B cell (primary cell): Measurements from ENCODE around the gene FRYL. TPM values are rescaled to one million over a fixed set of nuclear protein-coding genes. Genes with fewer than 3 reads are reported as not detected.
A peak's percentile ranks its signal among the peaks of the same experiment; 100 is the strongest.

Source experiments
- ATAC-seq: fragments of 200-7000 bp; cut with Tn5 transposase; one replicate; pipeline ENCODE4 v1.10.0; 2021; ENCODE audit warnings: low read depth, mild to moderate bottlenecking, moderate number of reproducible peaks, moderate library complexity
- CTCF ChIA-PET: fragments of 350-600 bp; sonication (Branson Sonifier 250); formaldehyde crosslinking; loops from one replicate; lab custom pipeline; 2021; ENCODE audit warnings: antibody characterized with exemption, inconsistent platforms; lab: Charles Lee
- POLR2A ChIA-PET: fragments of 350-600 bp; sonication (Branson Sonifier 250); formaldehyde crosslinking; loops from one replicate; lab custom pipeline; 2021; ENCODE audit warnings: antibody characterized with exemption; lab: Charles Lee
- DNase-seq: peaks from one replicate; pipeline ENCODE4 v3.0.0; 2013
- H2AFZ ChIP-seq: 2 replicates; pipeline ENCODE4 v1.6.1; 2012; ENCODE audit warnings: mild to moderate bottlenecking, low read depth, low read length; ENCODE audit not compliant: insufficient read depth, poor library complexity, severe bottlenecking
- H3K27ac ChIP-seq, 2 donors: 1 replicate in 1 of 2; 2 replicates in 1 of 2; pipeline ENCODE4 v1.5.1; 2012 to 2013; ENCODE audit warnings: low read length in 2 of 2, mild to moderate bottlenecking in 2 of 2, moderate library complexity in 1 of 2
- H3K27me3 ChIP-seq, 4 experiments: fragments of 200-600 bp in 1 of 4; sonication (generic) in 1 of 4; replicated peaks in 1 of 4; 1 replicate in 2 of 4; 2 replicates in 2 of 4; pipeline versions ENCODE4 v1.6.1 to v1.7.0; 2013 to 2016; ENCODE audit warnings: low read length in 3 of 4, mild to moderate bottlenecking in 2 of 4, mixed read lengths in 1 of 4, moderate library complexity in 1 of 4; ENCODE audit not compliant: insufficient read depth in 4 of 4, control insufficient read depth in 3 of 4; ENCODE audit errors: control extremely low read depth in 1 of 4
- H3K36me3 ChIP-seq, 2 experiments: replicated peaks in 1 of 2; 1 replicate in 1 of 2; 2 replicates in 1 of 2; pipeline versions ENCODE4 v1.6.1 to v1.7.1; 2013; ENCODE audit warnings: low read length in 1 of 2; ENCODE audit not compliant: insufficient read depth in 2 of 2, control insufficient read depth in 1 of 2; ENCODE audit errors: control extremely low read depth in 1 of 2, extremely low read depth in 1 of 2
- H3K4me1 ChIP-seq, 2 donors: fragments of 200-600 bp in 1 of 2; sonication (generic) in 1 of 2; 1 replicate in 1 of 2; 2 replicates in 1 of 2; pipeline versions ENCODE4 v1.5.1 to v1.6.1; 2013 to 2017; ENCODE audit warnings: low read length in 2 of 2; ENCODE audit not compliant: control insufficient read depth in 2 of 2, insufficient read depth in 2 of 2
- H3K4me2 ChIP-seq: replicated peaks from 2 replicates; pipeline ENCODE3; 2012; ENCODE audit warnings: mild to moderate bottlenecking, low read depth, low read length; ENCODE audit not compliant: poor library complexity, severe bottlenecking
- H3K4me3 ChIP-seq, 5 experiments: fragments of 200-600 bp in 1 of 5; sonication (generic) in 1 of 5; 1 replicate in 3 of 5; 2 replicates in 2 of 5; pipeline versions ENCODE4 v1.5.1 to v1.7.0; 2011 to 2016; ENCODE audit warnings: low read length in 4 of 5, mild to moderate bottlenecking in 4 of 5, low read depth in 2 of 5, control low read depth in 1 of 5, moderate library complexity in 1 of 5; ENCODE audit not compliant: insufficient read depth in 1 of 5; ENCODE audit errors: control extremely low read depth in 1 of 5, extremely low read depth in 1 of 5
- H3K79me2 ChIP-seq: fragments of 200-600 bp; sonication (generic); one replicate; pipeline ENCODE4 v1.6.0; 2016; ENCODE audit warnings: low read length; ENCODE audit not compliant: control insufficient read depth, insufficient read depth
- H3K9ac ChIP-seq: fragments of 200-600 bp; sonication (generic); 2 replicates; pipeline ENCODE4 v1.6.1; 2017; ENCODE audit warnings: mild to moderate bottlenecking, low read length, moderate library complexity
- H3K9me3 ChIP-seq, 3 donors: one replicate each; pipeline versions ENCODE4 v1.6.1 to v1.7.1; 2013; ENCODE audit warnings: low read length in 2 of 3; ENCODE audit not compliant: control insufficient read depth in 2 of 3, insufficient read depth in 1 of 3; ENCODE audit errors: control extremely low read depth in 1 of 3
- H4K20me1 ChIP-seq: 2 replicates; pipeline ENCODE4 v1.6.0; 2012; ENCODE audit warnings: mild to moderate bottlenecking, low read length; ENCODE audit not compliant: insufficient read depth, control insufficient read depth, poor library complexity, severe bottlenecking
- H3K27ac Mint-ChIP-seq: one replicate; pipeline ENCODE4 v1.8.0; 2021; ENCODE audit warnings: mixed read lengths
- H3K27me3 Mint-ChIP-seq: one replicate; pipeline ENCODE4 v1.8.0; 2021; ENCODE audit warnings: mixed read lengths
- H3K4me1 Mint-ChIP-seq: one replicate; pipeline ENCODE4 v1.8.0; 2021; ENCODE audit warnings: mixed read lengths
- H3K4me3 Mint-ChIP-seq: one replicate; pipeline ENCODE4 v1.8.0; 2021; ENCODE audit warnings: mixed read lengths
- H3K9me3 Mint-ChIP-seq: one replicate; pipeline ENCODE4 v1.8.0; 2022; ENCODE audit warnings: mixed read lengths; ENCODE audit not compliant: insufficient read depth
- EZH2 ChIP-seq: IDR thresholded peaks from 2 replicates; pipeline ENCODE4 v1.6.1; 2012; ENCODE audit warnings: borderline replicate concordance, low read depth, mild to moderate bottlenecking, moderate library complexity, low read length; ENCODE audit not compliant: insufficient read depth, poor library complexity, severe bottlenecking
- WGBS: methylation state at CpG from one replicate; pipeline ENCODE4 v1.1.5; 2013; ENCODE audit warnings: missing lambda C conversion rate; ENCODE audit not compliant: insufficient coverage; 5-methylcytosine and 5-hydroxymethylcytosine counted together
- intact Hi-C: fragments of 100-400 bp; cut with micrococcal nuclease; formaldehyde crosslinking; loops from one replicate; pipeline ENCODE4 v1.10.0; 2022
- polyA plus RNA-seq: library from polyadenylated mRNA; depleted of rRNA; stranded (reverse); fragments of >200 nt; gene quantifications from 2 replicates; pipeline ENCODE4 v1.2.3, GENCODE V29; 2012
- total RNA-seq, 2 donors: library from RNA; stranded (reverse); fragments of 120-200 nt in 1 of 2; gene quantifications; 1 replicate in 1 of 2; 2 replicates in 1 of 2; pipeline versions ENCODE4 v1.2.3 to v1.2.4, GENCODE V29; 2013 to 2022
- TF ChIP-seq, protein P1 (sequence below): fragments of 200-600 bp; IDR thresholded peaks from one replicate; pipeline ENCODE4 v1.8.0; 2022; ENCODE audit warnings: antibody characterized with exemption, mild to moderate bottlenecking

FRYL gene
- total and polyA plus RNA-seq, 2 donors (not counting 1 experiment from before 2014, with no cell fraction given), result 15.5 to 138 TPM

GRCh38 chr4:48493452-48494100 lies 286.5 kb downstream of the FRYL start:
- H3K27ac ChIP-seq, result no peak overlapping the region
- no peaks in the 10 kb centered on the region for H3K36me3 ChIP-seq
- H3K9ac ChIP-seq, result no peak overlapping the region
- TF ChIP-seq, protein P1, sequence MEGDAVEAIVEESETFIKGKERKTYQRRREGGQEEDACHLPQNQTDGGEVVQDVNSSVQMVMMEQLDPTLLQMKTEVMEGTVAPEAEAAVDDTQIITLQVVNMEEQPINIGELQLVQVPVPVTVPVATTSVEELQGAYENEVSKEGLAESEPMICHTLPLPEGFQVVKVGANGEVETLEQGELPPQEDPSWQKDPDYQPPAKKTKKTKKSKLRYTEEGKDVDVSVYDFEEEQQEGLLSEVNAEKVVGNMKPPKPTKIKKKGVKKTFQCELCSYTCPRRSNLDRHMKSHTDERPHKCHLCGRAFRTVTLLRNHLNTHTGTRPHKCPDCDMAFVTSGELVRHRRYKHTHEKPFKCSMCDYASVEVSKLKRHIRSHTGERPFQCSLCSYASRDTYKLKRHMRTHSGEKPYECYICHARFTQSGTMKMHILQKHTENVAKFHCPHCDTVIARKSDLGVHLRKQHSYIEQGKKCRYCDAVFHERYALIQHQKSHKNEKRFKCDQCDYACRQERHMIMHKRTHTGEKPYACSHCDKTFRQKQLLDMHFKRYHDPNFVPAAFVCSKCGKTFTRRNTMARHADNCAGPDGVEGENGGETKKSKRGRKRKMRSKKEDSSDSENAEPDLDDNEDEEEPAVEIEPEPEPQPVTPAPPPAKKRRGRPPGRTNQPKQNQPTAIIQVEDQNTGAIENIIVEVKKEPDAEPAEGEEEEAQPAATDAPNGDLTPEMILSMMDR, result no peak
- H3K9me3 ChIP-seq, result peaks cover 0 to 4% (median 1%) of the 10 kb centered on the region in 3 donors
- WGBS, result no CpG with 5 or more reads among the region's 4 CpGs
- Mint-ChIP-seq H3K27me3 (peaks cover 19% of the 10 kb centered on the region), H3K27ac (no peak overlapping the region), H3K4me3 (no peak overlapping the region), H3K4me1 (peaks cover 4% of the 10 kb centered on the region), H3K9me3 (no peaks in the 10 kb centered on the region)
- intact Hi-C loops, result no loop called here
- H3K4me1 ChIP-seq, result peaks cover 9 to 11% of the 10 kb centered on the region in 2 donors
- no peak overlapping the region for H3K4me2 ChIP-seq
- no peak for ATAC-seq
- no peak overlapping the region for H2AFZ ChIP-seq
- peaks cover 0 to 16% (median 9%) of the 10 kb centered on the region in 4 experiments for H3K27me3 ChIP-seq
- no peaks in the 10 kb centered on the region for H3K79me2 ChIP-seq
- no peak for DNase-seq
- ChIA-PET CTCF (no interaction called here), POLR2A (no interaction called here)
- H4K20me1 ChIP-seq, result no peaks in the 10 kb centered on the region
- H3K4me3 ChIP-seq, result no peak overlapping the region

- ATAC-seq (no peak), DNase-seq (no peak)
- Histone ChIP-seq H4K20me1 (no peaks in the 10 kb centered on the region), H3K4me3 (no peak overlapping the region), H3K36me3 (no peaks in the 10 kb centered on the region), H3K4me1 (peaks cover 9 to 11% of the 10 kb centered on the region in 2 donors), H3K9me3 (peaks cover 0 to 4% (median 1%) of the 10 kb centered on the region in 3 donors), H3K79me2 (no peaks in the 10 kb centered on the region), H2AFZ (peak overlapping the region; percentile 56), H3K27me3 (peaks cover 0 to 24% (median 16%) of the 10 kb centered on the region in 4 experiments), H3K4me2 (peak overlapping the region; percentile 74), H3K9ac (no peak overlapping the region), H3K27ac (no peak overlapping the region)
- H3K4me1 Mint-ChIP-seq, result peaks cover 4% of the 10 kb centered on the region
- H3K27me3 Mint-ChIP-seq, result peaks cover 34% of the 10 kb centered on the region
- WGBS, result 83% methylated on average over 22 of the region's 23 CpGs
- H3K9me3 Mint-ChIP-seq, result no peaks in the 10 kb centered on the region
- no peak overlapping the region for H3K27ac Mint-ChIP-seq
- ChIA-PET POLR2A (no interaction called here), CTCF (no interaction called here)
- H3K4me3 Mint-ChIP-seq, result peak overlapping the region; percentile 20
- no peak for TF ChIP-seq EZH2
- TF ChIP-seq, protein P1, result no peak
- intact Hi-C loops, result no loop called here
Measured at GRCh38 chr4:48491514-48492176, 288.4 kb downstream of the FRYL start.
